Amniotic stem cell (primary cell): ENCODE data around the gene ABL2.
"Not testable (repeated sequence)": the region's sequence is repeated elsewhere in the genome, so short reads cannot be mapped to it uniquely, and the experiment has no call there.

Experiments
- DNase-seq: peaks from one replicate; lab custom pipeline; 2025; lab: John Stamatoyannopoulos, UW

Gene ABL2

GRCh38 chr1:179135168-179135567 is 94.3 kb downstream of the ABL2 start:
- not testable (repeated sequence) for DNase-seq

GRCh38 chr1:179129702-179130473 is 99.6 kb downstream of the ABL2 start:
- no peak for DNase-seq

- no peak for DNase-seq
These were observed 101.0 kb downstream of the ABL2 start for GRCh38 chr1:179128520-179128919.

- DNase-seq: peak; percentile 25
These were observed 102.1 kb downstream of the ABL2 start for GRCh38 chr1:179127163-179127895.

- DNase-seq: no peak
These were observed 103.0 kb downstream of the ABL2 start for GRCh38 chr1:179126338-179127060.

GRCh38 chr1:179124873-179125272 is 104.6 kb downstream of the ABL2 start:
- no peak for DNase-seq

GRCh38 chr1:179121159-179121938 is 108.1 kb downstream of the ABL2 start:
- no peak for DNase-seq

GRCh38 chr1:179120736-179121135 is 108.7 kb downstream of the ABL2 start:
- no peak for DNase-seq

- DNase-seq: no peak
These were observed 110.0 kb downstream of the ABL2 start for GRCh38 chr1:179119513-179119912.

GRCh38 chr1:179115181-179115580 is 114.3 kb downstream of the ABL2 start:
- no peak for DNase-seq

GRCh38 chr1:179108644-179109043 is 120.8 kb downstream of the ABL2 start:
- no peak for DNase-seq

- DNase-seq: no peak
These were observed 121.5 kb downstream of the ABL2 start for GRCh38 chr1:179107706-179108629.

- no peak for DNase-seq
These were observed 124.1 kb downstream of the ABL2 start for GRCh38 chr1:179105393-179105792.

GRCh38 chr1:179104611-179105250 is 124.7 kb downstream of the ABL2 start:
- DNase-seq: no peak

- DNase-seq: no peak
These were observed 125.5 kb downstream of the ABL2 start for GRCh38 chr1:179103999-179104398.

- no peak for DNase-seq
These were observed 127.9 kb downstream of the ABL2 start for GRCh38 chr1:179101566-179101965.

GRCh38 chr1:179099891-179100290 is 129.6 kb downstream of the ABL2 start:
- no peak for DNase-seq

GRCh38 chr1:179095924-179096323 is 133.6 kb downstream of the ABL2 start:
- no peak for DNase-seq

GRCh38 chr1:179095377-179095776 is 134.1 kb downstream of the ABL2 start:
- no peak for DNase-seq

GRCh38 chr1:179094818-179095217 is 134.7 kb downstream of the ABL2 start:
- no peak for DNase-seq
